Esophagus squamous epithelium (tissue), 4 donors: ENCODE results near the gene CNPY1.

Experiments used
- CTCF ChIP-seq, 6 experiments: fragments of 450-650 bp in 4 of 6; fragments of 200-600 bp in 2 of 6; sonication (generic) in 2 of 6; IDR thresholded peaks; one replicate each; pipeline ENCODE4 v1.5.1; 2016 to 2019; ENCODE audit warnings: antibody characterized with exemption in 6 of 6, mild to moderate bottlenecking in 4 of 6, moderate library complexity in 4 of 6
- POLR2A ChIP-seq, 4 donors: fragments of 450-650 bp; IDR thresholded peaks; one replicate each; pipeline ENCODE4 v1.6.1; 2017; ENCODE audit warnings: antibody characterized with exemption in 4 of 4, mild to moderate bottlenecking in 4 of 4, moderate library complexity in 3 of 4

GRCh38 chr7:155515318-155515717, 31.0 kb downstream of the CNPY1 start:
- no peak for TF ChIP-seq CTCF (IDR thresholded peaks at IDR 0.05)
- no peak for TF ChIP-seq POLR2A (IDR thresholded peaks at IDR 0.05)
